Glomerular visceral epithelial cell (primary cell): ENCODE results near the gene CTRL.
"Not testable (repeated sequence)": the region's sequence is repeated elsewhere in the genome, so short reads cannot be mapped to it uniquely, and the experiment has no call there.

Source experiments
- DNase-seq: peaks from one replicate; pipeline ENCODE4 v3.0.0-alpha.2; 2016; ENCODE audit errors: extremely low spot score

CTRL gene

DNA sequence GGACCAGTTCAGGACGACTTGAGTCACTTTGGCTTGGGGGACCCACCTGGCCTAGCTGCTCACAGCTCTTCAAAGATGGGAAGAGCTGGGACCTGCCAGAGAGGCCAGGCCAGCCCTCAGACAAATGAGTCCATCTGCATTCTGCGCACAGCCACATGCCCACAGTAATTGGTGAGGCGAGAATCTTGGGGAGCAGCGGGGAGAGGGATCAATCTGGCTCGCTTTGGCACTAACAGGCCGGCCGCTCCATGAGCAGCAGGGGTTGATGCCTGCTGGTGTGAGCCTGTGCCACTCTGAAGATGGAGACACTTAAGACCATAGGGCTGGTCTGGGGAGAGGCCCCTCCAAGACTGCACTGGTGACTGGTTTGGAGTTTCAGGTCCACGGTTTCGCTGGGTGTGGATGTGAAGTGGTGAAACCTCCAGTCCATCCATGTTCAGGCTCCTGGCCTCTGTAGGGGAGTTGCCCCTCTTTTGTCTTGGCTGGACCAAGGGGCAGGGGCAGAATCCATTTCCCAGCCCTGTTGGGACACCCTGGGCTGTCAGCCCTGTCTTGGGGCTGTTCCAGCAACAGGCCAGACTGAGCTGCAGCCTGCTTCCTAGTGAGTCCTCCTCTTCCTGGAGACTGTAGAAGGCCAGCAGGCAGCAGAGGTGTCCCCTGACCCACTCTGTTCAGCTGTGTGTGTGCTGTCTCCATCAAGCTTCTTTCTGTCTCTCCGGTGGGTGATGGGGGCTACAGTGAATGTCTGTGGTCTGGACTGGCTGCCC, 7.3 kb downstream of the CTRL start:
- DNase-seq, result no peak

DNA sequence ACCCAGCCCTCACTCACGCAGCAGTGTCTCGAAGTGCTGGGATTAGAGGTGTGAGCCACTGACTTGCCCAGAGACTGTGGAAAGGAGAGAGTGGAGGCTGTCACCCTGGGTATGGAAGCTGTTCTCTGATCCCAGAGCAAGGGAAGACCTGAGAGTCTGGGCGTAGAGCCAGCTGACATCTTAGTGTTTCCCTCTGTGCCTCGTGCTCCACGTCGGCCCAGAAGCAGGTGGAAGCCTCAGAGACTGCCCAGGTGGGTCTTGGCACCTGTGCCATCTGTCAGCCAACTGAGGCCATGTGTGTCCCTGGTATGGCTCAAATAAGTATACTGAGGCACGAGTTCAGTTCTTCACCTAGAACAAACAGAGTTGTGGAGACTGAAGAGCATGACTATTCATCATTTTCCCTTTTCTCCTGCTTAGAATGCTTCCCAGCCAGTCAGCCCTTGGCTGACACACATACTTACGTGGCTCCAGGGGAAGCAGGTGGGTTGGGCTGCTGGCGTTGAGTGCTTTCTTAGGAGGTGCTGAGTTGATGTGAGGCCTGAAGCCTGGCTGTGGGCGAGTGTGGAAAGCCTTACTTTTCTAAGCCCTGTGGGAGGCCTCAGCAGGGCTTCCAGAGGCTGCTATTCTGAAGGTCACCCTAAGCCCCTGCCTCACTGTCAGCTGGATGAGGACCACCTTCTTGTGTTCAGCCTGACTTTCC, 8.1 kb downstream of the CTRL start:
- DNase-seq, result no peak

DNA sequence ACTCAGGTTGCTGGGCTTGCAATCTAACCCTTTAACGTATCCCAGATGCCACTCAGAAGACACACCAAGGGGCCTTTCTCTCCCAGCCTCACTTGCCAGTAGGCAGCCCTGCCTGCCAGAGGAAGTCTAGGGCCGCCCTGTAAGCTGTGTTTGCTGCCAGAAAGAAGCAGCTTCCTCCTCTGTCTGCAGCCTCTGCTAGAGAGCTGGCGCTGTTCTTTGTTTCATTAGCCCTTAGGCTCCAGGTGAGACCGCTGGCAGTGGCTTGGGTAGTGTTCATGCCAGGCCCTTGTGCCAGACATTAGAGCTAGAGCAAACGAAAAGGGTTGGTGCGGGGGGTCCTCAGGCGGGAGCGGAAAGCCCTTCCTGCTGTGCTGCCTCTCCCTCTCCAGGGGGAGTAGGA, 8.9 kb downstream of the CTRL start:
- no peak for DNase-seq

DNA sequence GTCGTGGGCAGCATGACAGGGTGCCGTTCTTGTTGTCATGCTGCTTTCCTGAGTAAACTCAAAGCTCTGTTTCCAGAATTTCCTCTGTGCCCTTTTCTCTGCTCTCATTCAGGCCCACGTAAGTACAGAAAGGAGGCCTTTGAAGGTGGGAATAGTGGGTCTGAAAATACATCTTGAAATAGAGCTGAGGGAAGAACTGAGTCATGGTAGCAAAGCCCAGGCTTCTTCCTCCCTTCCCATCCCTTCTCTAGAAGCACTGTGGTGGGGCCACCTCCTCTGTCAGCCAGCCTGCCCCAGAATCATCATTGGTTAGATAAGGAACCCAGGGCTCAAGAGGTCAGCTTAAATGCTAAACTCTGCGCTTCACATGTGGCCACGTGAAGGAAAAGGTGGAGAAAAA, 9.4 kb downstream of the CTRL start:
- DNase-seq, result no peak

DNA sequence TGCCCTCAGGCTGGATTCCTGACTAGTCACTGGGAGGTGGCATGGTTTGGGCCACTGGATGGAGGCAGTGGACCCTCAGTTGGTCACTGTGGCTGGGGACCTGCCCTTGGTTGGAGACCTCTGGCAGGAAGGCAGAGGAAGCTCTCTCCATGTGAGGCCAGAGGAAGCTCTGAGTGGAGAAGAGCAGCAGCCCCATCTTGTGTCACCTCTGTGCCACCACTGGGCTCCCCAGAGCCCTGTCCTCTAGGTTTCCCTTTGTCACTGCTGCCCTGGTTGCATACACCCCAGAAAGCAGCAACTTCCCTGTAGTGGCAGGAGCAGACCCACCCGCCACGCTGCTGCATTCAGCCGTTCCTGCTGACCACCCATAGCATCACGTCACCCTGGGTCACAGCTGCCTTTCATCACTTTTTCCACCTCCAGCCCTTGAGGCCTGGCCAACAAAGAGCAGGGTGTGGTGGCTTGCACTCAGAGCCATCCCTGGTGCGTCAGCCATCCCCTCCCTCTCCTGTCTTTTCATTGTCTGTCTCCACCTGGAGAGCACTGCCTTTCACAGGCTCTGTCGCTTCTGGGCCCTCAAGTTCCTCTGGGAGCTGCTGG, 11.9 kb downstream of the CTRL start:
- no peak for DNase-seq

DNA sequence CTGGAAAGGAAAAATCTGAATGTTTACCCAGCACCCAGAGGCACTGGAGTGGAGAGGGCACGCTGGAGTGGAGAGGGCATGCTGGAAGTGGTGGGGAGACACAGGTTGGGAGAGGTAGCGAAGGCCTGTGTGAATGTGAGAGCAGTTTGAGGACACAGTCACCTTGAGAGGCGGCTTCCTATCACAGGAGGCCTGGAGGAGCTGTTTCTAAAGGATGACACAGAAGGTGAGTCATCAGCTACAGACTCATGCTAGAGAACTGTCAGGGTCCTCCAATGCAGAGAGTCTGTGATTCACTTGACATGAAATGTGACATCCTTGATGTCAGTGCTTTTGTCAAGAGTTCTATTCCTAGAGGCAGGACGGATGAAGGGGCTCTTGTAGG, 13.8 kb downstream of the CTRL start:
- DNase-seq, result peak; percentile 68

DNA sequence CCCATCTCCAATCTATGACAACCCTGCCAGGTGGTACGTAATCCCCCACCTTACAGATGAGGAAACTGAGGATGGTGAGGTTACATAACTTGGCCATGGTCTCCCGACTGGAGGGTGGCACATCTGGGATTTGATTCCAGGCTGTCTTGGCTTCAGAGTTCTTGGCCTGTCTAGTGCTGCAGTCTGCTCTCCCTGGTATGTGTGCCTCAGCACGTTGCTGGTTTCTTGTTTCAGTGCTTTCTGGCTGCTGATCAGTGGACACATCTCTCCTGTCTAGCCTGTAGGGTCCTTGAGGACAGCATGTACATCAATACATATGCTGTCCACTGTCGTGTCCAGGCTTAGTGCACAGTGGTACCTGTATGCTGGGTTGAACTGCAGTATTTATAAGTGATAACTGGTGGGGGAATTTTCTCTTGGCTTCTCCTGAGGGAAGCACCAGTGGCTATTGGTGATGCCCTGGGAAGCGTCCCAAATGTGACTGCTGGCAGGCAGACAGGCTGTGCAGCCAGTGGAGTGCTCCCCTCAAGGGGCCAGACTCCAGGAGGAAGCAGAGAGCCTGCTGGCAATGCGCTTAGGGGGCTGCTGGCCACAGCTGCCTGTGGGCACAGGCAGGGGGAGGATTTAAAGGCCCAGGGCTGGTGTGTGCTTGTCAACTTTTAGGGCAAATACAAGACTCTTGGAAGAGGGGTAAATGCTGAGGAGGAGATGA, 14.4 kb downstream of the CTRL start:
- DNase-seq, result no peak

DNA sequence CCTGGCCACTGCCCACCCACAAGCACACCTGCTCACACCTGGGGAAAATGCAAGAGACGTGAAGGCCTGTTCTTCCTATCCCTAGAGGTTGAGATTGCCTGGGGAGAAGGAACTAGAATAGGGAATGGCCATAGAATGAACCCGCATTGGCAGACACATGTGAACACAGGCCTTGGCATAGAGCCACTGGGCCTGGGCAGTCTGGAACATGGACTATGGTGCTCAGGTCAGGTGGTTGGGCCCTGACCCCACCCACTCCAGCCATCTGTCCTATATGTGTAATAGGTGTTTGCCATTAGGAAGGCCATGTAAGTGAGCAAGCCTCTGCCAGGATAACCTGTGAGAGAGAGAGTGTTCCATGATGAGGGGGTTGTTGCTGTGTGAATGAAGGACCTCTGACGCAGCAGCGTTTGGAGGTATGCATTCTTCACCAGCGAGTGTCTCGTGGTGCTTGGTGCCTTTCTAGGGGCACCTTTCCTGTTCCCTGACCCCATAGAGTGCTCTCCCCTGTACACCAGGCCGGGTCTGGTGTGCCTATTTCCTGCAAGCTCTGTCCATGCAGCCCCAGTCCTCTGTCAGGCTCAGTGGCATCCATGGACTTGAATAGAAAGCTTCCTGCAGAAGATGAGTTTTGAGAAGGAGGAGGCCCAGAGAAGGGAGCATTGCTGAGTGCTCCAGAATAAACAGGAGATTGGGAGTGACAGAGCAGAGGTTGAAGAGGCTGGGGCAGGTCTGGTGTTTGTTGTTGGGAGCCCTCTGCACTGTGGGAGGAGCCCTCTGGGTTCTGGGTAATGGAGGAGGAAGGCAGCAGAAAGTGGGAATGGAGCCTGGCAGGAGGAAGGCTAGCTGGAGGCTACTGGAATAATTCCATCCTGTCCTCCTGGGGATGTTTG, 15.6 kb downstream of the CTRL start:
- DNase-seq, result no peak

DNA sequence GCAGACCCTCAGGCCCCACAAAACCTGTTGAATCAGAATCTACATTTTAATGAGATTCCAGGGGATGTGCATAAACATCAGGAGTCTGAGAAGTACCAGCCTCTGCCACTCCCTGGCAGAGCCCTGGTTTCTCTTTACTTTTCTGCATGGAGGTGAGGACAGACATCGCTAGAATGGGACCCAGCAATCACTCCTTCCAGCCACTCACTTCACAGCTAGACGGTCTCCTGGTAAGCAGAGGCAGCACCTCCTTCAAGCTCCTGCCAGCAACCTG, 16.2 kb downstream of the CTRL start:
- DNase-seq, result not testable (repeated sequence)

DNA sequence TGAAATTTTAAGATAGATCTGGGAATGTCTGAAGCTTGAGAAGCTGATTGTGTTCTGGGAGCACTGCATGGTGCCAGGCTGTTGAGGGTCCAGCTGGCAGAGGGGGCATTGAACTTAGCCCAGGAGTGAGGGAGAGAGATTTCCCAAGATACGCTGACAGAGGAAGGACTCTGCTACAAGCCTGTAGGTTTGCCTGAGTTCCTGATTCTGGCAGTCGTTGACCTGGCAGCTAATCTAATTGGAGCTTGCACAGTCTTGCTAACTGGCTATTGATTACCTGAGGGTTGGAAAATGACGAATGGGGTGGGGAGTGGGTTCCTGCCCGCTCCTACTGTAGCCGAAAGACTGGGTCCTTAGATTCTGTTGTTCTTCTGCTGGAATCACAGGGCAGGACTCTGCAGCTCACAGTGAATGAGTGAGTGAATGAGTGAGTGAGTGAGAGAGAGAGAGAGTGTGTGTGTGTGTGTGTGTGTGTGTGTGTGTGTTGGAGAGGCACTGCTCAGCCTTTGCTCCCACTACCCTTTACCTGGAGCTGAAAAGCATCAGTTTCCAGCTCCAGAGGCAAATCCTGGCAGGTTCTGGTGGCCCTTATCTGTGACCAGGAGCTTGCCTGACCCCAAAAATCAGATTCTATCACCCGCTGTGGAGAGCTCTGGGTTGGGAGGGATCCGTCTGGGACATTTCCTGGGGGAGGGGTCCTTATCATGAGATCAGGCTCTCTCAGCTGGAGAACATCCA, 16.7 kb downstream of the CTRL start:
- no peak for DNase-seq

DNA sequence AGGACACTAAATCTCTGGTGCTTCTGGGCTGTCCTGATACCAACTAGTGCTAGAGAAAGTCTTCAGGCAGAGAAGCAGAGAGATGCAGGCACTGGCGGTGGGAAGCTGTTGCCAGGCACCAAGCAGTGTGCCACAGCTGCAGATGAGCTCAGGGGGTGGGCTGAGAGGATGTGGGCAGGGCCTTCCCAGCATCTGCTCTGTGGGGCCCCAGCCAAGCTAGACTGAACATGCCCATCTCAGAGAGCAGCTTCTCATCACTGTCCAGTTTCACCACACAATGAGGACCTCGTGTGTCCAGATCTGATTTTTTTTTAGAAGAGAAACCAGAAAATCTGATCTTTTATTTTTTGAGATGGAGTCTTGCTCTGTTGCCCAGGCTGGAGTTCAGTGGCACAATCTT, 21.5 kb downstream of the CTRL start:
- DNase-seq, result peak; percentile 41

DNA sequence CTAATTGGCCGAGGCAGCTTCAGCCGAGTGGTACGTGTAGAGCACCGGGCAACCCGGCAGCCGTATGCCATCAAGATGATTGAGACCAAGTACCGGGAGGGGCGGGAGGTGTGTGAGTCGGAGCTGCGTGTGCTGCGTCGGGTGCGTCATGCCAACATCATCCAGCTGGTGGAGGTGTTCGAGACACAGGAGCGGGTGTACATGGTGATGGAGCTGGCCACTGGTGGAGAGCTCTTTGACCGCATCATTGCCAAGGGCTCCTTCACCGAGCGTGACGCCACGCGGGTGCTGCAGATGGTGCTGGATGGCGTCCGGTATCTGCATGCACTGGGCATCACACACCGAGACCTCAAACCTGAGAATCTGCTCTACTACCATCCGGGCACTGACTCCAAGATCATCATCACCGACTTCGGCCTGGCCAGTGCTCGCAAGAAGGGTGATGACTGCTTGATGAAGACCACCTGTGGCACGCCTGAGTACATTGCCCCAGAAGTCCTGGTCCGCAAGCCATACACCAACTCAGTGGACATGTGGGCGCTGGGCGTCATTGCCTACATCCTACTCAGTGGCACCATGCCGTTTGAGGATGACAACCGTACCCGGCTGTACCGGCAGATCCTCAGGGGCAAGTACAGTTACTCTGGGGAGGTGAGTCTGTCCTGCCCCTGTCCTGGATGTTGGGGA, 22.5 kb downstream of the CTRL start:
- no peak for DNase-seq

DNA sequence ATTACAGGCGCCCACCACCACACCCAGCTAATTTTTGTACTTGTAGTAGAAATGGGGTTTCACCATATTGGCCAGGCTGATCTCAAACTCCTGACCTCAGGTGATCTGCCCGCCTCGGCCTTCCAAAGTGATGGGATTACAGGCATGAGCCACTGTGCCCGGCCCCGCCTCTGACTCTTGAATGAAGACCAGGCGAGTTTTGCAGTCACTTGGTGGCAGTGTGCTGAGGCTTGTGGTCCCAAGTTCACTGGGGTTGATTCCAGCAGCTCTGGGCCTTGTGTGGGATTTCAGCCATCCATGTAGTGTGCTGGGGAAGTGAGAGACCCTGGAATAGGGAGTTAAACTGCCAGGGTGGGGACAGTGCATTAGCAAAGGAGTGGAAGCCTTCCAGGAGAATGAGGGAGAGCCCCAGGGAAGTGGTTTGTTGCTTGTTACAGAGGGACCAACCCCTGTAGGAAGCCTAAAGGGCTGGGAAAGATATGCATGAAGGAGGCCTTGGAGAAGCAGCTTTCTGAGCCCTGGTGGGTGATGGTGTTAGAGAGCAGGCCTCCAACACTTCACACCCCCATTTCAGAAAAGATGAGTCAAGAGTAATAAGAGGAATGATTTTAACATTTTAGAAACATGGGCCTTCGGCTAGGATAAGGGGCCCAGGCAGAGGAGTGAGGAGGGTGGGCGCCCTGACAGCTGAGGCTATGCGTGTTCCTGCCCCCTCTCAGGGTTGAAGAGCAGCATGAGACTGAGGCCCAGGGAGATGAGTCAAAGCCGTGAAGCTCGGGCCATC, 24.1 kb downstream of the CTRL start:
- no peak for DNase-seq

DNA sequence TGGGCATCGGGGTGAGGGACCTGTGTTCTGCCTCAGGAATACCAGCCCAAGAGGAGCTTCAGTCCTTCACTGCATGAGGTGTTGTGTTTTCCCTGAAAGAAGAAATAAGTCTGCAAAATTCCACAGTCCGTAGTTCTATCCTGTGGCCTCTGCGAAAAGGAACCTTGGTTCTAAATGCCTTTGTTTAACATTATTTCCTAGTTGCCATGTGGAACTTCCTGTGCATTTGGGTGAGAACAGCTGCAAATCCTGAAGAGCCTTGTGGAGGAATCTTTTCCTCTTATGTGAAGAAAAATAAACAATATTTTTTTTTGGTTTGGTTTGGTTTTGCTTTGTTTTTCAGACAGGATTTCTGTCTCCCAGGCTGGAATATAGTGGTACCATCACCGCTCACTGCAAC, 28.8 kb downstream of the CTRL start:
- no peak for DNase-seq

DNA sequence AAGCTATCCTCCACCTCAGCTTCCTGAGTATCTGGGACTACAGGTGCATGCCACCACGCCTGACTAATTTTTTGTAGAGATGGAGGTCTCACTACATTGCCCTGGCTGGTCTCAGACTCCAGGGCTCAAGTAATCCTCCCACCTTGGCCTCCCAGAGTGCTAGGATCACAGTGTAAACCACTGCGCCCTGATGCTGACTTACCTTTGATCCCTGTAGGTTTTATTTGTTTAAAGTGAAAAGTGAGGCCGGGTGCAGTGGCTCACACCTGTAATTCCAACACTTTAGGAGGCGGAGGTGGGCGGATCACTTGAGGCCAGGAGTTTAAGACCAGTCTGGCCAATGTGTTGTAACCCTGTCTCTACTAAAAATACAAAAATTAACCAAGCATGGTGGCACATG, 29.9 kb downstream of the CTRL start:
- no peak for DNase-seq

DNA sequence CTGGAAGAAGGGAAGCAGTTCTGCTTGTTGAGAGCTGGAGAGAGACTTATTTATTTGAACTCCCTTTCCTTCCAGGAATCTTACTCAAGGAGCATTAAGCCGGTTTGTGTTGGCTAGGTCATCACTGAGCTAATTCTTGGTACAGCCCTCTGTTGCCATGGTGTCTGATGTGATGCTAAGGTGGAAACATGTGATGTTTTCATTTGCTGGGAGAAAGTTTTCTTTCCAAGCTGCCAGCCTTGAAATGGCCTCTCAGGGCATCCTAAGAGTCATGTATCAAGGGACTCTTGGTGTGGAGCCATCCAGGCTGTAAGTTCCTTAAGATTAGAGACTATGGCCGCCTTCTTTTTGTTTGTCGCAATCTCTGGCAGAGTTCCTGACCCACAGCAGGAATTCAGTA, 34.4 kb downstream of the CTRL start:
- DNase-seq, result no peak

DNA sequence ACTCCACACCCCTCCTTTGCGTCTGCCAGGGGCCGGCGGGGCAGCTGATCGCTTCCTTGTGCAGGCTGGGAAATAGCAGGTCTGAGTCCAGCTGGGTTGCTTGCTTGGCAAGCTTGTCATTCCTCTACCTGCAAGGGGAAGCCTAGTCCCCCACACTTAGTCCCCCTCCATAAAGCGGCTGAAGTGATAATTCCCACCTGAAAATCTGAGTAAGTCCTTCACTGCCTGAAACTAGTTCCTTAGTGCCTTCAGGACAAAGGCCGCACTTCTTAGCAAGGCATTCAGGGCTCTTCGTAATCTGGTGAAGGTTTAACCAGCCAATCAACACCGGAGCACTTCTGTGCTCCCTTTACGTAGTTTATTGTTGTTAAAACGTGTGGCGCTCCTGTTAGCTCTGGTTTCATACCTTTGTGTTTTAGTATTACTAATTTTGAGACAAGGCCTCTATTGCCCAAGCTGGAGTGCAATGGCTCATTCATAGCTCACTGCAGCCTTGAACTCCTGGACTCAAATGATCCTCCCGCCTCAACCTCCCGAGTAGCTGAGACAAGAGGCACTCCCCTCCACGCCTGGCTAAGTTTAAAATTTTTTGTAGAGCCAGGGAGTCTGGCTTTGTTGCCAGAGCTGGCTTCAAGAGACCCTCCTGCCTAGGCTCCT, 37.8 kb downstream of the CTRL start:
- peak; percentile 20 for DNase-seq

DNA sequence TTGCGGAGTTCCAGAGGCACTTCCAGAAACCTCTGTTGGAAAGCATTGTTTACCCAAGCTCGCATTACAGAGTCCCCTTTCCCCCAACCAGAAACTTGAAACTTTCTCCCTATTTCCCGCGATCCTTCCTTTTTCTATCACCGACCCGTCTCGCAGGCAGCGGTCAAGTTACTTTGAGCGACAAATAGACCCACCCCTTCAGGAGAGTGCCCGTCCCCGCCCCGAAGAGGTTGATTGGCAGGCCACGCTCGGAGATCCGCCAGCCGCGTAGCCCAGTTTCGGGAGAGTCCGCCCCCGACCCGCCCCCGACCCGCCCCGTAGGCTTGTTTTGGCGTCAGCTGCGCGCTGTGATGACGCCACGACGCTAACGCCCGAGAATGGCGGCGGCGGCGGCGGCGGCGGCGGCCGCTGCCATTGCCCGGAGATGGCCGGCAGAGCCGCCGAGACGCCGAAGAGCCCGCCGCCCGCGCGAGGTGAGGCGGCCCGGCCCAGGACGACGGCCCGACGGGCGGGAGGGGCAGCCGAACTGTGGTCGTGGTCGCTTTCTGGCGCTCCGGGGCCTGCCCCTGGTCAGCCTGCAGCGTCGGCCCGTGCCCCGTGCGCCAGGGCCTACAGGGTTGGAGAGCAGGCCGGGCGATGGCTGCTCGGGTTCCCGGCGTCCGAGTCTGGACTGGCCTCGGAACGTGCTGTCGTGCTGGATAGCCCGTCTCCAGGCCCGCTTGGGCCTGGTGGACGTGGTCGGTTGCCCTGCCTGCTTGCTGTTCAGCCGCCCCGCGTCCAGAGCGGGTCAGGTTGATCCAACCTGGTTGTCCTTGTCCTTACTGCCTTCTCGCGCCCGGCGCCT, 38.5 kb downstream of the CTRL start, which contains the start of gene PSKH1:
Gene PSKH1, plus strand, starts transcription at position 356 of the 844 bp plus-strand sequence. CDS start 15,496 bp downstream, outside the sequence.
- DNase-seq, result peak; percentile 94
